OCI-LY7 (cell line): ENCODE results near the gene ELL. TPM values are rescaled to one million over a fixed set of nuclear protein-coding genes. Genes with fewer than 3 reads are reported as not detected.

Experiments
- BruUV-seq: library from RNA; stranded (reverse); fragments of 400-500 nt; replicated peaks from 2 replicates; lab custom pipeline; 2021; lab: Mats Ljungman, UMichigan
- CTCF ChIA-PET: fragments of 300-600 bp; sonication (Branson Sonifier 250); formaldehyde crosslinking; loops from one replicate; lab custom pipeline; 2022; ENCODE audit warnings: antibody characterized with exemption; ENCODE audit not compliant: unreplicated experiment; lab: Charles Lee
- POLR2A ChIA-PET: fragments of 300-600 bp; sonication (Branson Sonifier 250); formaldehyde crosslinking; loops from one replicate; lab custom pipeline; 2022; ENCODE audit warnings: antibody characterized with exemption; lab: Charles Lee
- DNase-seq: peaks from one replicate; pipeline ENCODE4 v3.0.0-alpha.2; 2015; ENCODE audit warnings: low spot score
- H2AFZ ChIP-seq: fragments of 200-600 bp; sonication (generic), shearing (Covaris generic); 2 replicates; pipeline ENCODE4 v1.6.1; 2014; ENCODE audit warnings: mild to moderate bottlenecking, antibody characterized with exemption, low read length, moderate library complexity
- H3K27ac ChIP-seq: fragments of 200-600 bp; sonication (generic); 2 replicates; pipeline ENCODE4 v1.5.1; 2014; ENCODE audit warnings: mixed run types, low read depth, mild to moderate bottlenecking, moderate library complexity, low read length, inconsistent platforms; ENCODE audit not compliant: poor library complexity, severe bottlenecking
- H3K36me3 ChIP-seq: fragments of 200-600 bp; sonication (generic); 2 replicates; pipeline ENCODE4 v1.6.1; 2014; ENCODE audit warnings: mild to moderate bottlenecking, antibody characterized with exemption, low read length, moderate library complexity, mixed read lengths; ENCODE audit not compliant: insufficient read depth
- H3K4me1 ChIP-seq: fragments of 200-600 bp; sonication (generic); 2 replicates; pipeline ENCODE4 v1.5.1; 2014; ENCODE audit warnings: mild to moderate bottlenecking, low read length; ENCODE audit not compliant: insufficient read depth, poor library complexity, severe bottlenecking
- H3K4me2 ChIP-seq: fragments of 200-600 bp; sonication (generic); 2 replicates; pipeline ENCODE4 v1.6.1; 2014; ENCODE audit warnings: mild to moderate bottlenecking, low read length
- H3K4me3 ChIP-seq: fragments of 200-600 bp; sonication (generic); 2 replicates; pipeline ENCODE4 v1.5.1; 2014; ENCODE audit warnings: mild to moderate bottlenecking, low read depth, low read length; ENCODE audit not compliant: poor library complexity, severe bottlenecking
- H3K79me2 ChIP-seq: fragments of 200-600 bp; sonication (generic); 2 replicates; pipeline ENCODE4 v1.6.1; 2016; ENCODE audit warnings: low read depth, mild to moderate bottlenecking, low read length, moderate library complexity, mixed read lengths; ENCODE audit not compliant: insufficient read depth
- H3K9me2 ChIP-seq: fragments of 200-600 bp; sonication (generic); 2 replicates; pipeline ENCODE4 v1.6.1; 2016; ENCODE audit warnings: mild to moderate bottlenecking, low read length, mixed read lengths; ENCODE audit not compliant: insufficient read depth
- H3K9me3 ChIP-seq: fragments of 200-600 bp; sonication (generic); 2 replicates; pipeline ENCODE4 v1.6.1; 2014; ENCODE audit warnings: mild to moderate bottlenecking, mixed run types, low read length, mixed read lengths
- H4K20me1 ChIP-seq: fragments of 200-600 bp; sonication (generic); 2 replicates; pipeline ENCODE4 v1.6.1; 2014; ENCODE audit warnings: mild to moderate bottlenecking, antibody characterized with exemption, low read length, moderate library complexity, mixed read lengths; ENCODE audit not compliant: insufficient read depth
- CTCF ChIP-seq: fragments of 200-600 bp; sonication (generic); conservative IDR thresholded peaks from 2 replicates; pipeline ENCODE4 v1.5.1; 2014; ENCODE audit warnings: mild to moderate bottlenecking, antibody characterized with exemption, low read length, moderate library complexity, mixed read lengths
- EZH2phosphoT487 ChIP-seq: fragments of 200-600 bp; sonication (generic); IDR thresholded peaks from 2 replicates; pipeline ENCODE4 v1.6.1; 2018; ENCODE audit warnings: low read depth, borderline replicate concordance, mild to moderate bottlenecking, mixed run types, antibody characterized with exemption, low read length, moderate library complexity, mixed read lengths
- intact Hi-C: fragments of 100-400 bp; cut with micrococcal nuclease; formaldehyde crosslinking; loops from one replicate; pipeline ENCODE4 v1.10.0; 2022; ENCODE audit not compliant: unreplicated experiment
- total RNA-seq, 2 experiments: library from RNA; depleted of rRNA in 1 of 2; stranded (reverse); fragments of >200 nt in 1 of 2; shearing (Covaris generic) in 1 of 2; gene quantifications; 2 replicates each; pipeline ENCODE4 v1.2.3, GENCODE V29; 2014 to 2022

The ELL gene
- total RNA-seq, 2 experiments from 2014 or later = 14.4 to 24.6 TPM

- H3K4me2 ChIP-seq = no peak overlapping the region
- H3K4me3 ChIP-seq = no peak overlapping the region
- H4K20me1 ChIP-seq = peaks cover 4% of the 10 kb centered on the region; the same call in 1 of the 2 replicates
- H3K79me2 ChIP-seq = peaks cover 10% of the 10 kb centered on the region; the same call in 1 of the 2 replicates
- peaks cover 12% of the 10 kb centered on the region for H3K4me1 ChIP-seq
- ChIA-PET CTCF (no interaction called here), POLR2A (no interaction called here)
- no TSS peak for BruUV-seq
- TF ChIP-seq EZH2phosphoT487 (no peak), CTCF (no peak)
- no peaks in the 10 kb centered on the region for H3K36me3 ChIP-seq
- intact Hi-C loops = no loop called here
- no peak overlapping the region for H2AFZ ChIP-seq
- H3K9me3 ChIP-seq = no peaks in the 10 kb centered on the region
- H3K27ac ChIP-seq = no peak overlapping the region
- DNase-seq = no peak
- no peaks in the 10 kb centered on the region for H3K9me2 ChIP-seq
Observed at GRCh38 chr19:18494267-18494607, 27.6 kb downstream of the ELL start.

GRCh38 chr19:18493440-18494266 is 28.2 kb downstream of the ELL start:
- no peak overlapping the region for H2AFZ ChIP-seq
- intact Hi-C loops = no loop called here
- no peaks in the 10 kb centered on the region; the same call in 1 of the 2 replicates for H4K20me1 ChIP-seq
- H3K27ac ChIP-seq = no peak overlapping the region
- no peak for TF ChIP-seq EZH2phosphoT487
- no peak for TF ChIP-seq CTCF
- ChIA-PET POLR2A (no interaction called here), CTCF (no interaction called here)
- no peak for DNase-seq
- no TSS peak for BruUV-seq
- H3K9me2 ChIP-seq = no peaks in the 10 kb centered on the region
- H3K9me3 ChIP-seq = no peaks in the 10 kb centered on the region
- no peak overlapping the region for H3K4me3 ChIP-seq
- peaks cover 9% of the 10 kb centered on the region for H3K4me1 ChIP-seq
- peaks cover 7% of the 10 kb centered on the region; the same call in 1 of the 2 replicates for H3K79me2 ChIP-seq
- H3K36me3 ChIP-seq = no peaks in the 10 kb centered on the region
- H3K4me2 ChIP-seq = no peak overlapping the region
